HepG2 (cell line): ENCODE data around the gene MAGI1. TPM values are rescaled to one million over a fixed set of nuclear protein-coding genes. Genes with fewer than 3 reads are reported as not detected.

Experiments used
- ATAC-seq: fragments of 200-7000 bp; cut with Tn5 transposase; 3 replicates; pipeline ENCODE4 v1.9.1; 2020; ENCODE audit warnings: mild to moderate bottlenecking, moderate library complexity
- BruUV-seq: library from RNA; stranded (reverse); fragments of 400-500 nt; replicated peaks from 2 replicates; lab custom pipeline; 2021; lab: Mats Ljungman, UMichigan
- CTCF ChIA-PET: fragments of 300-600 bp; formaldehyde crosslinking; extraction: SDS; loops from one replicate; lab custom pipeline; 2021; ENCODE audit warnings: low total read pairs, inconsistent platforms, low intra/inter-chr PET ratio; lab: Yijun Ruan, JAX
- POLR2A ChIA-PET: fragments of 350-600 bp; sonication (Branson Sonifier 250); formaldehyde crosslinking; loops from one replicate; lab custom pipeline; 2020; ENCODE audit warnings: antibody characterized with exemption, inconsistent platforms; lab: Yijun Ruan, JAX
- DNase-seq: peaks from one replicate; pipeline ENCODE4 v3.0.0-alpha.2; 2015; ENCODE audit warnings: low spot score
- FAIRE-seq: peaks from 3 replicates; lab custom pipeline; 2011; peaks lifted over from hg19 to GRCh38; lab: Jason Lieb, UNC
- H2AFZ ChIP-seq: one replicate; pipeline ENCODE4 v1.6.1; 2011; ENCODE audit warnings: low read length, inconsistent platforms
- H3K27ac ChIP-seq: fragments of 300-600 bp; 3 replicates; pipeline ENCODE4 v1.8.0; 2011; ENCODE audit warnings: mixed run types, mild to moderate bottlenecking, mixed read lengths, low read length, inconsistent platforms; ENCODE audit not compliant: insufficient read depth; ENCODE audit errors: extremely low read length
- H3K27me3 ChIP-seq, 2 experiments: fragments of 200-600 bp in 1 of 2; 2 replicates in 1 of 2; 3 replicates in 1 of 2; pipeline versions ENCODE4 v1.6.0 to v1.8.0; 2011; ENCODE audit warnings: low read length in 2 of 2, mild to moderate bottlenecking in 2 of 2, moderate library complexity in 2 of 2, inconsistent platforms in 1 of 2; ENCODE audit not compliant: insufficient read depth in 2 of 2, control insufficient read depth in 1 of 2
- H3K36me3 ChIP-seq, 2 experiments: fragments of 200-600 bp in 1 of 2; replicated peaks in 1 of 2; 2 replicates in 1 of 2; 3 replicates in 1 of 2; pipeline versions ENCODE4 v1.5.1 to v1.8.0; 2011; ENCODE audit warnings: low read length in 2 of 2, inconsistent platforms in 1 of 2; ENCODE audit not compliant: insufficient read depth in 2 of 2, control insufficient read depth in 1 of 2
- H3K4me1 ChIP-seq: 2 replicates; pipeline ENCODE4 v1.5.1; 2012; ENCODE audit warnings: low read length, inconsistent platforms; ENCODE audit not compliant: insufficient read depth
- H3K4me2 ChIP-seq: 2 replicates; pipeline ENCODE4 v1.6.0; 2011; ENCODE audit warnings: low read depth, low read length, inconsistent platforms
- H3K4me3 ChIP-seq, 3 experiments: fragments of 200-600 bp in 1 of 3; sonication (generic), shearing (Covaris generic) in 1 of 3; replicated peaks in 1 of 3; 2 replicates each; pipeline ENCODE4 v1.5.1; 2011 to 2016; ENCODE audit warnings: low read length in 3 of 3, inconsistent platforms in 2 of 3, low read depth in 2 of 3, mild to moderate bottlenecking in 2 of 3, control low read depth in 1 of 3, mixed read lengths in 1 of 3; ENCODE audit not compliant: insufficient read depth in 1 of 3
- H3K79me2 ChIP-seq: one replicate; pipeline ENCODE4 v1.6.1; 2011; ENCODE audit warnings: low read length, inconsistent platforms; ENCODE audit not compliant: insufficient read depth
- H3K9ac ChIP-seq: 2 replicates; pipeline ENCODE4 v1.6.0; 2011; ENCODE audit warnings: mild to moderate bottlenecking, low read depth, low read length, inconsistent platforms; ENCODE audit not compliant: insufficient read depth
- H3K9me3 ChIP-seq: 2 replicates; pipeline ENCODE4 v1.5.1; 2012; ENCODE audit warnings: mild to moderate bottlenecking, low read length
- H4K20me1 ChIP-seq: 2 replicates; pipeline ENCODE4 v1.6.0; 2011; ENCODE audit warnings: inconsistent platforms, mild to moderate bottlenecking, low read length, moderate library complexity; ENCODE audit not compliant: insufficient read depth
- GATAD2A ChIP-seq: IDR thresholded peaks from 2 replicates; pipeline ENCODE4 v1.6.1; 2016
- HMG20A ChIP-seq: IDR thresholded peaks from 2 replicates; pipeline ENCODE4 v1.6.1; 2016; ENCODE audit warnings: borderline replicate concordance
- IKZF4 ChIP-seq: sonication (generic); formaldehyde crosslinking; IDR thresholded peaks from 2 replicates; pipeline ENCODE4 v1.5.1; 2020; ENCODE audit warnings: borderline replicate concordance, mild to moderate bottlenecking, low read depth, missing genetic modification reagents; ENCODE audit errors: not compliant biosample characterization
- NFE2 ChIP-seq: sonication (generic); formaldehyde crosslinking; IDR thresholded peaks from 2 replicates; pipeline ENCODE4 v1.4.0; 2020; ENCODE audit warnings: missing genetic modification reagents
- RBM22 ChIP-seq: fragments of 200-400 bp; formaldehyde crosslinking; optimal IDR thresholded peaks from 2 replicates; pipeline ENCODE3; 2017; ENCODE audit warnings: mild to moderate bottlenecking, low read length, moderate library complexity
- SPEN ChIP-seq: sonication (generic); formaldehyde crosslinking; IDR thresholded peaks from 2 replicates; pipeline ENCODE4 v1.5.1; 2020; ENCODE audit warnings: low read depth, mild to moderate bottlenecking, missing genetic modification reagents
- TEAD3 ChIP-seq: optimal IDR thresholded peaks from 2 replicates; pipeline ENCODE3; 2016; ENCODE audit warnings: borderline replicate concordance
- ZBTB42 ChIP-seq: sonication (generic); formaldehyde crosslinking; IDR thresholded peaks from 2 replicates; pipeline ENCODE4 v1.5.0; 2020; ENCODE audit warnings: mild to moderate bottlenecking, missing genetic modification reagents
- ZC3H4 ChIP-seq: sonication (generic); formaldehyde crosslinking; IDR thresholded peaks from 2 replicates; pipeline ENCODE4 v1.4.0; 2020; ENCODE audit warnings: missing genetic modification reagents, borderline replicate concordance
- ZKSCAN1 ChIP-seq: fragments of 150-350 bp; IDR thresholded peaks from 2 replicates; pipeline ENCODE4 v1.6.1; 2014; ENCODE audit warnings: low read length
- ZNF101 ChIP-seq: sonication (generic); formaldehyde crosslinking; IDR thresholded peaks from 2 replicates; pipeline ENCODE4 v1.4.0; 2020; ENCODE audit warnings: mild to moderate bottlenecking, low read depth, missing genetic modification reagents, borderline replicate concordance
- ZNF317 ChIP-seq: sonication (generic); formaldehyde crosslinking; IDR thresholded peaks from 2 replicates; pipeline ENCODE4 v1.5.0; 2020; ENCODE audit warnings: mild to moderate bottlenecking, missing genetic modification reagents
- ZNF383 ChIP-seq: sonication (generic); formaldehyde crosslinking; IDR thresholded peaks from 2 replicates; pipeline ENCODE4 v1.4.0; 2020; ENCODE audit warnings: missing genetic modification reagents, mild to moderate bottlenecking, borderline replicate concordance
- ZNF737 ChIP-seq: sonication (generic); formaldehyde crosslinking; IDR thresholded peaks from 2 replicates; pipeline ENCODE4 v1.5.0; 2020; ENCODE audit warnings: missing genetic modification reagents, mild to moderate bottlenecking, borderline replicate concordance
- ZSCAN22 ChIP-seq: sonication (generic); formaldehyde crosslinking; IDR thresholded peaks from 2 replicates; pipeline ENCODE4 v1.4.0; 2020; ENCODE audit warnings: mild to moderate bottlenecking, missing genetic modification reagents
- WGBS: methylation state at CpG from one replicate; pipeline ENCODE4 v1.1.6; 2017; ENCODE audit warnings: low lambda C conversion rate; 5-methylcytosine and 5-hydroxymethylcytosine counted together
- in situ Hi-C: cut with HindIII; loops from 2 replicates; pipeline ENCODE4 v1.10.0; 2017; ENCODE audit warnings: low pct_unique_long_range_greater_than_20kb; ENCODE audit not compliant: extremely low pct_ligation_motif_present
- intact Hi-C: fragments of 100-400 bp; cut with micrococcal nuclease; formaldehyde crosslinking; loops from one replicate; pipeline ENCODE4 v1.10.0; 2022; ENCODE audit not compliant: unreplicated experiment
- polyA plus RNA-seq, 8 experiments: library from polyadenylated mRNA; depleted of rRNA in 3 of 8; stranded (reverse) in 7 of 8; unstranded in 1 of 8; fragments of >200 nt; fragmentation: Illumina TruSeq in 4 of 8; extraction: Trizol in 4 of 8; gene quantifications; 2 replicates each; pipeline versions ENCODE4 v1.2.1 to v1.2.3, GENCODE V29; 2011 to 2016; ENCODE audit warnings: low read depth in 4 of 8, missing spikeins in 1 of 8, mixed read lengths in 1 of 8; ENCODE audit not compliant: insufficient read depth in 1 of 8
- total RNA-seq, 5 experiments: library from RNA; depleted of rRNA; stranded (reverse); fragments of >200 nt; fragmentation: Illumina TruSeq; extraction: Trizol; gene quantifications; 2 replicates each; pipeline ENCODE4 v1.2.3, GENCODE V29; 2016; ENCODE audit warnings: low read depth in 1 of 5

The MAGI1 gene
- total and polyA plus RNA-seq, 2 of the 13 experiments (the other 11 are each of a cell fraction or from before 2014, with no cell fraction given): 22.2 to 26.0 TPM

GRCh38 chr3:65761446-65762234 is 277.1 kb downstream of the MAGI1 start:
- Histone ChIP-seq H3K36me3 (peaks cover 0 to 1% of the 10 kb centered on the region in 2 experiments; a peak in 1 of 5 replicates), H3K27ac (no peak overlapping the region), H3K4me2 (no peak overlapping the region)
- ATAC-seq: no peak
- in situ Hi-C loops: no loop called here
- CTCF ChIA-PET: no interaction called here
- TF ChIP-seq SPEN (CRISPR knock-in tag) (no peak), ZNF737 (no peak), ZBTB42 (CRISPR knock-in tag) (no peak), NFE2 (CRISPR knock-in tag) (no peak), ZNF101 (no peak), IKZF4 (CRISPR knock-in tag) (no peak), ZKSCAN1 (no peak), ZSCAN22 (CRISPR knock-in tag) (no peak), RBM22 (no peak), HMG20A (CRISPR knock-in tag) (no peak), GATAD2A (CRISPR knock-in tag) (no peak), ZC3H4 (CRISPR knock-in tag) (no peak), ZNF383 (CRISPR knock-in tag) (no peak), TEAD3 (no peak), ZNF317 (CRISPR knock-in tag) (no peak)
- TF ChIP-seq, all 625 proteins: peak for 0
- no peak overlapping the region for H2AFZ ChIP-seq
- H3K4me3 ChIP-seq: no peak overlapping the region
- intact Hi-C loops: no loop called here
- no TSS peak for BruUV-seq
- peaks cover 22% of the 10 kb centered on the region for H3K79me2 ChIP-seq
- WGBS: 96% methylated on average over 9 of the region's 9 CpGs
- no peak for FAIRE-seq
- no peaks in the 10 kb centered on the region for H3K4me1 ChIP-seq
- no peaks in the 10 kb centered on the region for H3K9me3 ChIP-seq
- no peaks in the 10 kb centered on the region for H3K27me3 ChIP-seq
- POLR2A ChIA-PET: no interaction called here
- peaks cover 22% of the 10 kb centered on the region; the same call in 1 of the 2 replicates for H4K20me1 ChIP-seq
- H3K9ac ChIP-seq: no peak overlapping the region
- no peak for DNase-seq
